ENCODE results near the gene ERG. TPM values are rescaled to one million over a fixed set of nuclear protein-coding genes. Genes with fewer than 3 reads are reported as not detected.

The ERG gene
- total RNA-seq, 1 donor from 2014 or later: not detected

GRCh38 chr21:38359835-38360234, 138.4 kb downstream of the ERG start:
- H3K27ac Mint-ChIP-seq: no peak overlapping the region
- peaks cover 6% of the 10 kb centered on the region for H3K27me3 Mint-ChIP-seq
- no peaks in the 10 kb centered on the region for H3K9me3 Mint-ChIP-seq
- H3K4me3 Mint-ChIP-seq: no peak overlapping the region
- ATAC-seq (ENCODE audit: low read depth) (no peak), DNase-seq (no peak)
- ChIA-PET POLR2A (no interaction called here), CTCF (no interaction called here)
- no peak for TF ChIP-seq CTCF (IDR thresholded peaks at IDR 0.05)
- no peaks in the 10 kb centered on the region for H3K36me3 Mint-ChIP-seq (ENCODE audit: low read depth)
- H3K4me1 Mint-ChIP-seq: no peaks in the 10 kb centered on the region
- intact Hi-C loops (cut with micrococcal nuclease): loop anchor here (5.0 kb wide), 2 partner anchors 648 to 1198 kb away; no protein-coding TSS in a partner anchor

GRCh38 chr21:38359090-38359489, 139.2 kb downstream of the ERG start:
- CTCF ChIA-PET: no interaction called here

GRCh38 chr21:38358666-38359065, 139.6 kb downstream of the ERG start:
- no peak for TF ChIP-seq CTCF (IDR thresholded peaks at IDR 0.05)
- Mint-ChIP-seq H3K36me3 (ENCODE audit: low read depth) (no peaks in the 10 kb centered on the region), H3K27ac (no peak overlapping the region), H3K9me3 (no peaks in the 10 kb centered on the region), H3K4me3 (no peak overlapping the region), H3K27me3 (peaks cover 8% of the 10 kb centered on the region), H3K4me1 (no peaks in the 10 kb centered on the region)
- ATAC-seq (ENCODE audit: low read depth) (no peak), DNase-seq (no peak)
- intact Hi-C loops (cut with micrococcal nuclease): loop anchor here (5.0 kb wide), 2 partner anchors 646 to 1196 kb away; no protein-coding TSS in a partner anchor
- POLR2A ChIA-PET: no interaction called here
- CTCF ChIA-PET: no interaction called here

More at GRCh38 chr21:38359090-38359489, 139.2 kb downstream of the ERG start:
- intact Hi-C loops (cut with micrococcal nuclease): loop anchor here (5.0 kb wide), 2 partner anchors 647 to 1197 kb away; no protein-coding TSS in a partner anchor
- TF ChIP-seq CTCF (IDR thresholded peaks at IDR 0.05): no peak
- no peaks in the 10 kb centered on the region for H3K4me1 Mint-ChIP-seq
- peaks cover 8% of the 10 kb centered on the region for H3K27me3 Mint-ChIP-seq
- H3K4me3 Mint-ChIP-seq: no peak overlapping the region
- no peaks in the 10 kb centered on the region for H3K9me3 Mint-ChIP-seq
- POLR2A ChIA-PET: no interaction called here
- H3K36me3 Mint-ChIP-seq (ENCODE audit: low read depth): no peaks in the 10 kb centered on the region
- DNase-seq (no peak), ATAC-seq (ENCODE audit: low read depth) (no peak)
- no peak overlapping the region for H3K27ac Mint-ChIP-seq

GRCh38 chr21:38358098-38358497, 140.2 kb downstream of the ERG start:
- no peak for TF ChIP-seq CTCF (IDR thresholded peaks at IDR 0.05)
- ChIA-PET POLR2A (no interaction called here), CTCF (no interaction called here)
- Mint-ChIP-seq H3K27ac (no peak overlapping the region), H3K36me3 (ENCODE audit: low read depth) (no peaks in the 10 kb centered on the region), H3K9me3 (no peaks in the 10 kb centered on the region), H3K4me3 (no peak overlapping the region), H3K27me3 (peaks cover 8% of the 10 kb centered on the region), H3K4me1 (no peaks in the 10 kb centered on the region)
- DNase-seq (no peak), ATAC-seq (ENCODE audit: low read depth) (no peak)
- intact Hi-C loops (cut with micrococcal nuclease): loop anchor here (5.0 kb wide), 2 partner anchors 646 to 1196 kb away; no protein-coding TSS in a partner anchor

- no peaks in the 10 kb centered on the region for H3K4me1 Mint-ChIP-seq
- intact Hi-C loops (cut with micrococcal nuclease): loop anchor here (1.0 to 5.0 kb wide), 3 partner anchors 138 to 1195 kb away; no protein-coding TSS in a partner anchor
- ChIA-PET POLR2A (no interaction called here), CTCF (interaction anchor here (0.7 kb wide), 1 partner anchor 645 kb away, joined by 3 read pairs; no protein-coding TSS in a partner anchor)
- H3K9me3 Mint-ChIP-seq: no peaks in the 10 kb centered on the region
- no peak overlapping the region for H3K4me3 Mint-ChIP-seq
- DNase-seq: no peak
- TF ChIP-seq CTCF (IDR thresholded peaks at IDR 0.05): no peak
- H3K27ac Mint-ChIP-seq: no peak overlapping the region
- H3K27me3 Mint-ChIP-seq: peaks cover 8% of the 10 kb centered on the region
- no peaks in the 10 kb centered on the region for H3K36me3 Mint-ChIP-seq (ENCODE audit: low read depth)
- no peak for ATAC-seq (ENCODE audit: low read depth)
These were observed 141.2 kb downstream of the ERG start for GRCh38 chr21:38356883-38357625.
